CD4-positive, alpha-beta T cell treated with Interleukin-6 for 4 hours (primary cell): ENCODE results near the gene GIPC2.
"Not testable (repeated sequence)": the region's sequence is repeated elsewhere in the genome, so short reads cannot be mapped to it uniquely, and the experiment has no call there.

Source experiments
- DNase-seq: peaks from one replicate; pipeline ENCODE4 v3.0.0-alpha.2; 2020; ENCODE audit warnings: mixed read lengths

Gene GIPC2

GRCh38 chr1:78038071-78038470 lies 7.7 kb upstream of the GIPC2 start:
- no peak for DNase-seq

DNA sequence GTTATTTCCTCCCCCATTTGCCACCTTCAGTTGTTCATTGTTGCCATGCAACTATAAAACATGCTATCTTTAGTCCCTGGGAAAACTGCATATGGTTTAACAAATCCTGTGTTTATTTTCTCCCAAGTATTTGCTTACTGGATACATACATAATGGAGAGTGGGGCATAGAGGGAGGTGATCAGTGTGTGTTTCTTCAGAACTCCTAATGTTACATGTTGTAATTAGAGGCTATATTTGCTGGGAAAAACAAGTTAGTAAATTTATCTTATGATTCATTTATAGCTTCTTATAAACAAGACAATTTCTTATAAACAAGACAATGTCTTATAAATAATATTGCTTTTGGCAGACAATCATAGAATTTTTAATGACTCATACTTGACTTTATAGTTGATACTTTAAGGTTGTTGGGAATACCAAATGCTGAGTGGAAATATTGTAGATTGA lies 7.3 kb upstream of the GIPC2 start:
- DNase-seq: no peak

DNA sequence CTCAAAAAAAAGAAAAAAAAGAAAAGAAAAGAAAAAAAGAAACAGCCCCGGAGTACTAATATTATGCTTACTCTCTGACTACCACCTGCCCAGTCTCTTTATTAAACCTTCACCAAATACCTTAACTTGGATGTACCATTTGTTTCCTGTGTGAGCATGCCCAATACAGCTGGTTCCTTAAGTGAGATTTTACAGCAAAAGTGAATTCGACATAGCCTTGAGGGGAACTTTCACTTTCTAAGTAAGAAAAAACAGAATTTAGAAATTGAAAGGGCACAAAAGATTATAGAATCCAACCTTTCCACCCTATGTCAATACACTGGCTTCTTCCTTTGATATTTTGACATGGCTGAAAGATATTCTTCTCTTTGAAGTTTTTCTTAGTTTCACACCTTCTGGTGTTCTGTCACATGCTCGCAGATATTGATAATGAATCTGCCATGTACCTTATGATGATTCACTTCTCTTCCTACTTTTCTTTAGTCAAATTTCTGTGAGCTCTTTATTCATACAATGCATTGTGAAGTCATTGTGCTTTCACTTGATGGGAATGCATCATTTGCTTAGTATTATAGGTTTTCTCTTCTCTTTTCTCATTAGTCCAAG lies 5.2 kb upstream of the GIPC2 start:
- DNase-seq: no peak

- no peak for DNase-seq
These were observed 2.3 kb upstream of the GIPC2 start for GRCh38 chr1:78043436-78043835.

- no peak for DNase-seq
These were observed 787 bp upstream of the GIPC2 start for GRCh38 chr1:78044796-78045562.

DNA sequence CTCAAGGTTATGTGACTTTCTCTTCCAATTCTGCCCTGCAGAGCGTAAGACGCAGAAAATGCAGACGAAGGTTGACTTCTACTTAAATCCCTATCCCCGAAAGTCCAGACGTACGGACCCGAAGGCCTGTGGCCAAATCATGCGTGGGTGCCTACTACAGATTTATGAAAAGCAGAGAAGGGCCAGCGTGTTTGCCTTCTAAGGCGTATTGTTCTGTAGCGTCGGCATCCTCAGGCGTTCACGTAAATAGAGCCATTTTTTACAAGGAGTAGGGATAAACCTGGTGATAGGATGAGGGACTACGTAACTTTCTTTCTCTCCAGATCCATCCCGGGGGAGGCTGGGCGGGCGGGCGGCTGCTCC lies 222 bp upstream of the GIPC2 start:
- DNase-seq: no peak

DNA sequence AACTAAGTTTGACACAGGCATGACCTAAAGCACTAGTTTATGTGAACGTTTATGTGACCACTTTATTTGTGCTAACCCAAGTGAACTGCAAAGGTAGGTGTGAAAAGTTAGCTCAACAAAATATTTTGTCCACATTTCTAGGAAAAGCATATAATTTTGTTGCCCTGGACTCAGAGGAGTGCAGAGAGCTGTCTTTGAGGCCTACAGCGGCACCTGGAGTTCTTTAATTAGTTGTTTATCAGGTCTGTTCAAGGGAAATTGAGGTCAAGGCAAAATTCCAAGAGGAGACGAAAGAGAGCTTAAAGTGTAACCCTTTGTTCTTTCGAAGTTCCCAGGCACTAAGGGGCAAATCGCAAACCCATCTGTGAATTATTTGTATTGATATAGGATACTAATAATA lies 1.3 kb downstream of the GIPC2 start:
- DNase-seq: no peak

GRCh38 chr1:78047631-78048030 lies 1.9 kb downstream of the GIPC2 start:
- no peak for DNase-seq

GRCh38 chr1:78048446-78048845 lies 2.7 kb downstream of the GIPC2 start:
- no peak for DNase-seq

GRCh38 chr1:78049396-78049795 lies 3.6 kb downstream of the GIPC2 start:
- DNase-seq: no peak

GRCh38 chr1:78051005-78051404 lies 5.2 kb downstream of the GIPC2 start:
- DNase-seq: no peak

DNA sequence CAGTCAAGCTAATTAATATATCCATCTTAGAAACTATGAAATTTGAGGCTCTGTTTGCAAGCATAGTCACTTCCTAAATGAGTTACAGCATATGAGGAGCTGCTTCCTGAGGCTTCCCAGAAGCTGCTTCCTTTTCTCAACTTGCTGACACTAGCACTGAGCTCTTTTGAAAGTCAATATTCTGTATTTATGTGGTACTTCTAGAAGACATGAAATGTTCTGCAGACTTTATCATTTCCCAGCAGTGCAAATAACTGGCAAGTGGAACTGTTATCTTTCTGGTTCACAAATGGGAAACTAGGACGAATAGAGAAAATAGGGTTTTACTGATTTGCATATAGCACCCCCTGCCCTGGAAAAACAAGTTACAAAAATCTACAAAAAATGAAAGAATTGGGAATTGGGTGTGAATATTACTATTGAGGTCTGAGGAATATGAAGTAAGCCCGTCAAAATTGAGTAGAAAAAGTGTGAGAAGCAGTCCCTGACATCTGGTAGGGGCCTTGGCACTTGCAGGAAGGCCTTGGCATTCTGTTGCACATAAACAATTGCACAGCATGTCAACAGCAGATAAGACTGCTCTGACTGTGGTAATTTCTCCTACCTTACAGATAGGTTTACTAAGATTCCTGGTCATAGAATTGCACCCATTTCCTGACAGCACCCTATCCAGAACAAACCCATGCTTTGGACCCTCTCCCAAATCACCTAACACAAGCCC lies 7.1 kb downstream of the GIPC2 start:
- DNase-seq: no peak

GRCh38 chr1:78053498-78053897 lies 7.7 kb downstream of the GIPC2 start:
- no peak for DNase-seq

- DNase-seq: no peak
These were observed 8.8 kb downstream of the GIPC2 start for GRCh38 chr1:78054559-78054958.

DNA sequence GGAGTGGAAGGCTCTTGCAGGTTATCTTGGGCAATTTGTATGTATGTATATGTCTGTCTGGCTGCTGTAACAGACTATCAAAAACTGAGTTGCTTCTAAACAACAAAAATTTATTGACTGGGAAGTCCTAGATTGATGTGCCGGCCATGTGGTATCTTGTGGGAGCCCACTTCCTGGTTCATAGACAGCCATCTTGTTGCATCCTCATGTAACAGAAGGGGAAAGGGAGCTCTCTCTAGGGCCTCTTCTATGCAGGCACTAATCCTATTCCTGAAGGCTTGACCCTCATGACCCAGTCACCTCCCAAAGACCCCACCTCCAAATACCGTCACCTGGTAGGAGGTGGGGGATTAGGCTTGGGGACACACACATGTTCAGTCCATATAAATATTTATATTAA lies 9.2 kb downstream of the GIPC2 start:
- DNase-seq: no peak

DNA sequence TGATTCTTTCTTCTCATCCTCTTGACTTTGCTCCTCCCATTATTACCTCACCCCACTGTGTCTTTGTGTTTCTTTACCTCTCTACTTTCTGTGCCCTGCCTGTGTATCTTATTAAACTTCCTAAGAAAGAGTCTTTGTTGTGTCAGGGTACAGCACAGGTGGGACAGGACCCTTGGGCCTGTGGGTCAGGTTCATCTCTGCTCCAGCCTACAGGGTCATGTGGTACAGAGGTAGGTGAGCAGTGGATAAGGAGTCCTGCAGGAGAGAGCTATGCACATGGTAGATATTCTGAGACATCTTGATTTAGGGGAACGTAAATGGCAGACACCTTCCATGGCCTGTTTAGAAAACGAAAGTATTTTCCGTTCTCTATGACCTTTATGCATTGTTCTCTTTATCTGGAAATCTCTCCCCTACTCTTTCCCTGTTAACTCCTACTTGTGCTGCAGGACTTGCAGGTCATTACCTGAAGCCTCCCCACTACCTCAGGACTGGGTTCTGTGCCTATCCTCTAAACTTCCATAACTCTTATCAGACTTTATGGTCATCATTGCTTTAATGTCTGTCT lies 9.9 kb downstream of the GIPC2 start:
- no peak for DNase-seq

DNA sequence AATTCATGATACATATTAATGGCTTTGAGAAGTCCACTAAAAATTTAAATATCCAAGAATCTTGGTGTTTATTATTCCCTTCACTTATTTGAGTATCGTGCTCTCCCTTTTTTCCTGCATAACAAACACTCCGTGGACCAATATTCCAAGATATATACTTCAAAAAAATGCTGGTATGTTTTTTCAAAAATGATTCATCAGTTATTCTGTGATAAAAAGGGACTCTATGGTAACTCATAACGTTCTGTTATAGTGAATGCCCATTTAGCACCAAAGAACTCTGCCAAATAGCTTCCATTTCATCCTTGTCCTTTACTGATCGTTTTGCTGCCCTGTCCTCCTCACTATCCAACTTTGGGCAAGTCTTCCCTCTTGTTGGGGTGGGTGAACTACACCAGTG lies 12.9 kb downstream of the GIPC2 start:
- DNase-seq: no peak

DNA sequence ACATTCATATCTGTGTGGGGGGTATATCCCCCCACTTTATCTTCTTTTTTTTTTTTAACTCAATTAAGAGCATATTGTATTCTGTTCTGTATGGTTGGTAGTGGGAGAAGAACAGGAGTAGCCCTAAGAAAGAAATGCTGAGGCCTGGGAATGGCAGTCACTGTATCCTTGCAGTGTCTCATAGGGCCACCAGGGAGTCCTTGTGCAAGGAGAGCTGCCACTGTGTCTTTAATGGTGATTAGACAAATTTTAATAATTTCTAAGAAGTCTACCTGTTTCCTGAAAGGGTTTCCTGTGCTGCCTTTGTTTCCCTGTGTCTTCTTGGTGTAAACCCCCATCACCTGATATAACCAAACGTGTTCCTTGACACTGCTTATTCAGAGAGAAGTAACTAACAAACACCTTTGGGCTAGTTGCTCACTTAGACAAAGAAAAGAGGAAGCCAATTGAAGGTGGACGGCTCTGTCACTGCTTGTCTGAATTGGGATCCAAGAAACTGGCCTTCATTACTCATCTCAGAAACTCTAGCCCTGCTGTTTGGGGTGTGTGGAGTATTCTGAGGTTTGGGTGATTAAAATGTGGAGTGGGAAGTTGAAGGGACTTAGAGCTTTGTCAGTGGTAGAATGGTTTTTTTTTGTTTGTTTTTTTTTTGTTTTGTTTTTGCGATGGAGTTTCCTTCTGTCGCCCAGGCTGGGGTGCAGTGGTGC lies 15.2 kb downstream of the GIPC2 start:
- DNase-seq: no peak

GRCh38 chr1:78061825-78062523 lies 16.2 kb downstream of the GIPC2 start:
- DNase-seq: no peak

DNA sequence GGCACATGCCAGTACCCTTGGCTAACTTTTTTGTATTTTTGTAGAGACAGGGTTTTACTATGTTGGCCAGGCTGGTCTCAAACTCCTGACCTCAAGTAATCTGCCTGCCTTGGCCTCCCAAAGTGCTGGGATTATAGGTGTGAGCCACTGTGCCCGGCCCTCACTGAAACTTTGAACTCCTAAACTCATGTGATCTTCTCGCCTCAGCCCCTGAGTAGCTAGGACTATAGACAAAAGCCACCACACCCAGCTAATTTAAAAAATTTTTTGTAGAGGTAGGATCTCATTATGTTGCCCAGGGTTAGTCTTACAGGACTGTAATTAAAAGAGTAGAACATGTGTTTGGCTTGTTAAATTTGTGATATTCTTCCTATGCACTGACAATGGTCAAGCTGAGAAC lies 19.1 kb downstream of the GIPC2 start:
- not testable (repeated sequence) for DNase-seq

DNA sequence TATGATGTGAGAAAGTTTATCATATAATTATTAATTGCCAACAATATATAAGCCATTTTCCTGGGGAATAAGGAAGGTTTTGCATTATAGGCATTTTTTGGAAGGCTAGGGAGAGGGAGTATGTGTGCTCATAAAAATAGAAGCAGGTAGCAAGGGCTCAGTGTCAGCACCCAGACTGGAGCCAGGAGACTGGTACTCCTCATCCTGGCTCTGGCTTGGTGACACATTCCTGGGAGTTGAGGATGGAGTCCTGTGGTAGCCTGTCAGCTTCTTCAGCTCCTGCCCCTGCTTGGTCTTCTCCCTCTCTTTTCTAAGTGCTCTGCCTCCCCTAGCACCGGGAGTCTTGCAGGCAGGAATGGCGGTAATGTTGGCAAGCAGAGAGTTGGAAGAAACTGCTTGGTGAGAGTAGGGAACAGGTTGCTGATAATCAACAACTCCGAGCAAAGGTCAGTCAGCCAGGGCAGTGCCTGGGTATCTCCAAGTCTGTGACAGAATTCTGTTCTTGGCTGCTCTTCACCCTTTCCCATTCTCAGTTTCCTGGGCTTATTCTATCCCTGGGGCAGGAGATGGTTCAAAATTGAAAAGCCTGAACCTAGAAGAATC lies 23.0 kb downstream of the GIPC2 start:
- DNase-seq: no peak

GRCh38 chr1:78069784-78070183 lies 24.0 kb downstream of the GIPC2 start:
- DNase-seq: no peak
